SK-N-SH treated with all-trans-retinoic acid at 6 μM for 48 hours (cell line): ENCODE measurements around the gene METTL8.

Source experiments
- ATAC-seq: fragments of 200-7000 bp; cut with Tn5 transposase; 3 replicates; pipeline ENCODE4 v1.9.1; 2020; ENCODE audit warnings: mild to moderate bottlenecking, moderate library complexity
- ARNTL ChIP-seq: fragments of 450-650 bp; formaldehyde crosslinking; IDR thresholded peaks from 2 replicates; pipeline ENCODE4 v1.5.0; 2020; ENCODE audit warnings: low read depth, mild to moderate bottlenecking, moderate library complexity, borderline replicate concordance
- BACH2 ChIP-seq: fragments of 250-450 bp; sonication (Bioruptor Pico); IDR thresholded peaks from 2 replicates; pipeline ENCODE4 v1.9.0; 2021; ENCODE audit warnings: mild to moderate bottlenecking, borderline replicate concordance
- CSDC2 ChIP-seq: fragments of 250-450 bp; sonication (Bioruptor Pico); IDR thresholded peaks from 2 replicates; pipeline ENCODE4 v1.5.0; 2020; ENCODE audit warnings: mild to moderate bottlenecking, moderate library complexity
- ESRRG ChIP-seq: fragments of 250-450 bp; sonication (Bioruptor Pico); IDR thresholded peaks from 2 replicates; pipeline ENCODE4 v1.6.1; 2021; ENCODE audit warnings: mild to moderate bottlenecking
- GLIS3 ChIP-seq: fragments of 250-450 bp; sonication (Bioruptor Pico); IDR thresholded peaks from 2 replicates; pipeline ENCODE4 v1.5.0; 2020; ENCODE audit warnings: mild to moderate bottlenecking, moderate library complexity
- ISL1 ChIP-seq: fragments of 250-450 bp; sonication (Bioruptor Pico); IDR thresholded peaks from 2 replicates; pipeline ENCODE4 v2.1.2; 2022; ENCODE audit warnings: mild to moderate bottlenecking, moderate library complexity
- OSR1 ChIP-seq: fragments of 250-450 bp; sonication (Bioruptor Pico); IDR thresholded peaks from 2 replicates; pipeline ENCODE4 v1.8.0; 2022; ENCODE audit warnings: moderate library complexity, mild to moderate bottlenecking, inconsistent platforms
- PPARA ChIP-seq: fragments of 250-450 bp; sonication (Bioruptor Pico); IDR thresholded peaks from 2 replicates; pipeline ENCODE4 v1.5.0; 2020; ENCODE audit warnings: mild to moderate bottlenecking, borderline replicate concordance
- SNAI2 ChIP-seq: fragments of 250-450 bp; sonication (Bioruptor Pico); IDR thresholded peaks from 2 replicates; pipeline ENCODE4 v1.5.0; 2020; ENCODE audit warnings: mild to moderate bottlenecking, moderate library complexity
- TOX ChIP-seq: fragments of 250-450 bp; sonication (Bioruptor Pico); IDR thresholded peaks from 2 replicates; pipeline ENCODE4 v1.8.0; 2021; ENCODE audit warnings: mild to moderate bottlenecking, moderate library complexity, borderline replicate concordance
- ZC3H10 ChIP-seq: fragments of 250-450 bp; sonication (Bioruptor Pico); IDR thresholded peaks from 2 replicates; pipeline ENCODE4 v1.5.1; 2021; ENCODE audit warnings: mild to moderate bottlenecking, moderate library complexity
- ZFP3 ChIP-seq: fragments of 250-450 bp; sonication (Bioruptor Pico); IDR thresholded peaks from 2 replicates; pipeline ENCODE4 v1.5.0; 2020; ENCODE audit warnings: mild to moderate bottlenecking, moderate library complexity
- ZFP30 ChIP-seq: fragments of 450-650 bp; formaldehyde crosslinking; IDR thresholded peaks from 2 replicates; pipeline ENCODE4 v1.5.0; 2022; ENCODE audit warnings: mild to moderate bottlenecking, moderate library complexity
- ZNF565 ChIP-seq: fragments of 450-650 bp; formaldehyde crosslinking; conservative IDR thresholded peaks from 2 replicates; pipeline ENCODE4 v1.5.0; 2020; ENCODE audit warnings: low read depth, mild to moderate bottlenecking, moderate library complexity
- ZNF70 ChIP-seq: fragments of 450-650 bp; formaldehyde crosslinking; IDR thresholded peaks from 2 replicates; pipeline ENCODE4 v1.5.0; 2020; ENCODE audit warnings: mild to moderate bottlenecking, moderate library complexity
- ZNF8 ChIP-seq: fragments of 450-650 bp; formaldehyde crosslinking; IDR thresholded peaks from 2 replicates; pipeline ENCODE4 v1.5.0; 2020; ENCODE audit warnings: mild to moderate bottlenecking, moderate library complexity
- TF ChIP-seq, protein P1 (sequence below): fragments of 250-450 bp; sonication (Bioruptor Pico); IDR thresholded peaks from 2 replicates; pipeline ENCODE4 v1.8.0; 2021; ENCODE audit warnings: low read depth, mild to moderate bottlenecking, moderate library complexity, borderline replicate concordance
- TF ChIP-seq, protein P2 (sequence below): fragments of 250-450 bp; sonication (Bioruptor Pico); IDR thresholded peaks from 2 replicates; pipeline ENCODE4 v1.8.0; 2020; ENCODE audit warnings: mild to moderate bottlenecking, moderate library complexity, borderline replicate concordance
- TF ChIP-seq, protein P3 (sequence below): fragments of 250-450 bp; sonication (Bioruptor Pico); IDR thresholded peaks from 2 replicates; pipeline ENCODE4 v1.5.1; 2021; ENCODE audit warnings: mild to moderate bottlenecking, moderate library complexity

The METTL8 gene

DNA sequence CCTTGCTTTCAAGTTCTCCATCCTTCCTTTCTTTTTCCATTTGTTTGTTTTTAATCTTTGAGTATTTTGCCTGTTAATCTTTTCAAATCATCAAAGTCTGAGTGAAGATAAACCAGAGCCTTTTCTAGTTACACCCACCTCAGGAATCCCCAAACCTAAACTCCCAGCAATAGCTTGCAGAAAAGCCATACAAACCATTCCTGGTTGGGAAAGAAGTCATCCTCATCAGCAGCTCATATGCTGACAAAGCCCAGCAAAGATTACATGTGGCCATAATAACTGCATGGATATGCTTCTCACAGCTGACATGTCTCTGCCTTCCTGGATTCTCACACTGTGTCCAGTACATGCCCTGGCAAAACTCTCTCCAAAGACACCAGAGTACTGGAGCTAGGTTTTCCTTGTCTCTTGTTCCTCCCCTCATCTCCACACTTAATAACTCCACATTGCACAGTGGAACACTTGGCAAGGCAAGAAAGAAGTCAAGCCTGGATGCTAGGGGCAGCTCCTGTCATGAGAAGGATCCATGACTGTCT is 146.7 kb downstream of the METTL8 start:
- TF ChIP-seq ZFP3 = no peak
- TF ChIP-seq ZNF70 (CRISPR knock-in tag) = no peak
- TF ChIP-seq, protein P1, sequence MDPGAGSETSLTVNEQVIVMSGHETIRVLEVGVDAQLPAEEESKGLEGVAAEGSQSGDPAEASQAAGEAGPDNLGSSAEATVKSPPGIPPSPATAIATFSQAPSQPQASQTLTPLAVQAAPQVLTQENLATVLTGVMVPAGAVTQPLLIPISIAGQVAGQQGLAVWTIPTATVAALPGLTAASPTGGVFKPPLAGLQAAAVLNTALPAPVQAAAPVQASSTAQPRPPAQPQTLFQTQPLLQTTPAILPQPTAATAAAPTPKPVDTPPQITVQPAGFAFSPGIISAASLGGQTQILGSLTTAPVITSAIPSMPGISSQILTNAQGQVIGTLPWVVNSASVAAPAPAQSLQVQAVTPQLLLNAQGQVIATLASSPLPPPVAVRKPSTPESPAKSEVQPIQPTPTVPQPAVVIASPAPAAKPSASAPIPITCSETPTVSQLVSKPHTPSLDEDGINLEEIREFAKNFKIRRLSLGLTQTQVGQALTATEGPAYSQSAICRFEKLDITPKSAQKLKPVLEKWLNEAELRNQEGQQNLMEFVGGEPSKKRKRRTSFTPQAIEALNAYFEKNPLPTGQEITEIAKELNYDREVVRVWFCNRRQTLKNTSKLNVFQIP (CRISPR knock-in tag) = no peak
- no peak for TF ChIP-seq SNAI2 (CRISPR knock-in tag)
- TF ChIP-seq PPARA (CRISPR knock-in tag) = no peak
- no peak for TF ChIP-seq ISL1
- no peak for TF ChIP-seq BACH2 (CRISPR knock-in tag)
- no peak for TF ChIP-seq GLIS3 (CRISPR knock-in tag)
- peak; percentile 48 for ATAC-seq

DNA sequence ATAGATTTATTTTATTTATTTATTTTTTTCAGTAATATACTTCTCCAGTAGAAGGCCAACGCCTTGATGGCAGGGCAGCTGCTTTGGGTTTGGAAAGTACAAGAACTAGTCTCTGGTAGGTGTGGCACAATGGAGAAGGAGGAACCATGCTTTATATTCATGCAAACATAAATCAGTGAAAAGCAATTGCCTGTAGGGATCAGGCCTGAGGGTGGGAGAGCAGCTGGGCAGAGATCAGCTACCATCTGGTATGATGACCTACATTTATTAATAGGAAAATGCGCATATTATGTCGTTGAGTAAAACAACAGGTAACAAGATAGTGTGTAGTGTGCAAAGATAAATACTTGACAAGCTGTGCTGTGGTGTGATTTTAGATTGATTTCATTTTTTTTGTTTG is 152.7 kb downstream of the METTL8 start:
- no peak for ATAC-seq
- TF ChIP-seq ARNTL (no peak), PPARA (CRISPR knock-in tag) (no peak), CSDC2 (CRISPR knock-in tag) (no peak), ZNF8 (CRISPR knock-in tag) (no peak), ZFP3 (no peak), GLIS3 (CRISPR knock-in tag) (no peak), ESRRG (CRISPR knock-in tag) (no peak), BACH2 (CRISPR knock-in tag) (no peak), ISL1 (no peak), TOX (CRISPR knock-in tag) (no peak), OSR1 (CRISPR knock-in tag) (no peak), ZNF70 (CRISPR knock-in tag) (no peak), ZFP30 (CRISPR knock-in tag) (no peak)
- TF ChIP-seq, protein P2, sequence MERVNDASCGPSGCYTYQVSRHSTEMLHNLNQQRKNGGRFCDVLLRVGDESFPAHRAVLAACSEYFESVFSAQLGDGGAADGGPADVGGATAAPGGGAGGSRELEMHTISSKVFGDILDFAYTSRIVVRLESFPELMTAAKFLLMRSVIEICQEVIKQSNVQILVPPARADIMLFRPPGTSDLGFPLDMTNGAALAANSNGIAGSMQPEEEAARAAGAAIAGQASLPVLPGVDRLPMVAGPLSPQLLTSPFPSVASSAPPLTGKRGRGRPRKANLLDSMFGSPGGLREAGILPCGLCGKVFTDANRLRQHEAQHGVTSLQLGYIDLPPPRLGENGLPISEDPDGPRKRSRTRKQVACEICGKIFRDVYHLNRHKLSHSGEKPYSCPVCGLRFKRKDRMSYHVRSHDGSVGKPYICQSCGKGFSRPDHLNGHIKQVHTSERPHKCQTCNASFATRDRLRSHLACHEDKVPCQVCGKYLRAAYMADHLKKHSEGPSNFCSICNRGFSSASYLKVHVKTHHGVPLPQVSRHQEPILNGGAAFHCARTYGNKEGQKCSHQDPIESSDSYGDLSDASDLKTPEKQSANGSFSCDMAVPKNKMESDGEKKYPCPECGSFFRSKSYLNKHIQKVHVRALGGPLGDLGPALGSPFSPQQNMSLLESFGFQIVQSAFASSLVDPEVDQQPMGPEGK = no peak
- TF ChIP-seq, protein P3, sequence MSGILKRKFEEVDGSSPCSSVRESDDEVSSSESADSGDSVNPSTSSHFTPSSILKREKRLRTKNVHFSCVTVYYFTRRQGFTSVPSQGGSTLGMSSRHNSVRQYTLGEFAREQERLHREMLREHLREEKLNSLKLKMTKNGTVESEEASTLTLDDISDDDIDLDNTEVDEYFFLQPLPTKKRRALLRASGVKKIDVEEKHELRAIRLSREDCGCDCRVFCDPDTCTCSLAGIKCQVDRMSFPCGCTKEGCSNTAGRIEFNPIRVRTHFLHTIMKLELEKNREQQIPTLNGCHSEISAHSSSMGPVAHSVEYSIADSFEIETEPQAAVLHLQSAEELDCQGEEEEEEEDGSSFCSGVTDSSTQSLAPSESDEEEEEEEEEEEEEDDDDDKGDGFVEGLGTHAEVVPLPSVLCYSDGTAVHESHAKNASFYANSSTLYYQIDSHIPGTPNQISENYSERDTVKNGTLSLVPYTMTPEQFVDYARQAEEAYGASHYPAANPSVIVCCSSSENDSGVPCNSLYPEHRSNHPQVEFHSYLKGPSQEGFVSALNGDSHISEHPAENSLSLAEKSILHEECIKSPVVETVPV (CRISPR knock-in tag) = no peak
- TF ChIP-seq, all 23 proteins: peak for 0

DNA sequence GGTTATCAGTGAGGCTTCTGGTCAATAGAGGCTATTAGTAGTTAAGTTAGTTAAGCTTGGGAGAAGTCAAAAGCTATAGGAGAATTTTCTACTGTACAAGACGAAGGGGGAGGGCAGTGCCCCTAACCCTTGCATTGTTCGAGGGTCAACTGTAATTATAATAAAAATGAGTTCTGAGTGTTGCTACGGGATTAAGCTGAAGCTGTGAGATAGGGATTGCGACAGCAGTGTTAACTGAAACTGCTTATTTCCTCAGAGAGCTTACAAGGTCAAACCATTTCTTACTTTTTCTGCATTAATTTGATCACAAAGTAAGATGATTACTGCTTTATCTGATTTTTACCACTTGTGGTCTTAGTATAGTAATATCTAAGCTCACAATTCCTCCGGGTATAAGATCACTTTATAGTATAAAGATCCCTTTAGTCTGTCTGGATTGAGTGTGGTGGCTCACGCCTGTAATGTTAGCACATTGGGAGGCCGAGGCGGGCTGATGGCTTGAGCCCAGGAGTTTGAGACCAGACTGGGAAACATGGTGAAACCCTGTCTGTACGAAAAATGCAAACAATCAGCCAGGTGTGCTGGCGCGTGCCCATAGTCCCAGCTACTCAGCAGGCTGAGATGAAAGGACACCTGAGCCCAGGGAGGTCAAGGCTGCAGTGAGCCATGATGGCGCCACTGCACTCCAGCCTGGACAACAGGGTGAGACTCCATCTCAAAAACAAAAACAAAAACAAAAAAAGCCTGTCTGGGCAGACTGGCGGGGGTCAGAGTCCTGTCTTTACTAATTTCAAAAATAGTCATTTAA is 153.6 kb downstream of the METTL8 start:
- no peak for ATAC-seq
- TF ChIP-seq ZNF70 (CRISPR knock-in tag) (no peak), ISL1 (no peak), ESRRG (CRISPR knock-in tag) (no peak), CSDC2 (CRISPR knock-in tag) (no peak), BACH2 (CRISPR knock-in tag) (no peak), SNAI2 (CRISPR knock-in tag) (no peak), ZNF565 (CRISPR knock-in tag) (no peak)
- TF ChIP-seq, protein P2 = no peak
- TF ChIP-seq, protein P3 (CRISPR knock-in tag) = no peak
- TF ChIP-seq, all 23 proteins: peak for 0

DNA sequence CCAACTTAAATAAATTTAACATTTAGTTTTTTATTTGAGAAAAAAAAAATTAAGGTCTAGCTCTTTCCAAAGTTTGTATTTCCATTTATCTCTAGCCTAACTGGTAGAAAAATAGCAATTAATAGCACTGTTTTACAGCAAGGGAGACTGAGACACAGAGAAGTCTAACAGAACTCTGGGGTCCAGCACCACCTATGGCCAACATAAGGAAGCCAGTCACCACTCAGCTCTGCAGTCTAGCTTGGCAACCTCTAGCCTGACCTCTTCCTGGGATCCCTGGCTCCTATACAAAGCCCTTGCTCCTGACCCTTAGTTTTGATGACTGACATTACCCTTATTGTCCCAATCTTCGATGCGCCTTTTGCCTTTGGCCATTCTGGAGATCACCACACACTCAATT is 159.0 kb downstream of the METTL8 start:
- ATAC-seq = no peak
- no peak for TF ChIP-seq ZC3H10 (CRISPR knock-in tag)
- no peak for TF ChIP-seq ZNF8 (CRISPR knock-in tag)
- TF ChIP-seq, protein P2 = no peak
- no peak for TF ChIP-seq SNAI2 (CRISPR knock-in tag)
- no peak for TF ChIP-seq GLIS3 (CRISPR knock-in tag)
- no peak for TF ChIP-seq ESRRG (CRISPR knock-in tag)
- no peak for TF ChIP-seq ZNF70 (CRISPR knock-in tag)
- TF ChIP-seq ZFP30 (CRISPR knock-in tag) = no peak
- no peak for TF ChIP-seq TOX (CRISPR knock-in tag)
- TF ChIP-seq, protein P3 (CRISPR knock-in tag) = no peak
